NB4 (cell line): ENCODE results near the gene TMCO1.

ENCODE experiments used
- DNase-seq: peaks from one replicate; pipeline ENCODE4 v3.0.0; 2010; ENCODE audit warnings: low read depth
- H3K4me3 ChIP-seq: one replicate; pipeline ENCODE4 v1.5.1; 2011; ENCODE audit warnings: mild to moderate bottlenecking, low read depth, low read length, moderate library complexity
- MYC ChIP-seq: IDR thresholded peaks from 2 replicates; pipeline ENCODE4 v1.6.1; 2011; ENCODE audit warnings: low read depth, low read length
- POLR2A ChIP-seq: IDR thresholded peaks from 2 replicates; pipeline ENCODE4 v1.6.1; 2011; ENCODE audit warnings: mild to moderate bottlenecking; ENCODE audit not compliant: insufficient read length; ENCODE audit errors: extremely low read depth
- TF ChIP-seq, protein P1 (sequence below): IDR thresholded peaks from 2 replicates; pipeline ENCODE4 v1.6.1; 2011; ENCODE audit warnings: low read depth, low read length
- TF ChIP-seq, protein P2 (sequence below): IDR thresholded peaks from one replicate; pipeline ENCODE4 v1.5.1; 2012; ENCODE audit warnings: low read depth, low read length

Gene TMCO1

DNA sequence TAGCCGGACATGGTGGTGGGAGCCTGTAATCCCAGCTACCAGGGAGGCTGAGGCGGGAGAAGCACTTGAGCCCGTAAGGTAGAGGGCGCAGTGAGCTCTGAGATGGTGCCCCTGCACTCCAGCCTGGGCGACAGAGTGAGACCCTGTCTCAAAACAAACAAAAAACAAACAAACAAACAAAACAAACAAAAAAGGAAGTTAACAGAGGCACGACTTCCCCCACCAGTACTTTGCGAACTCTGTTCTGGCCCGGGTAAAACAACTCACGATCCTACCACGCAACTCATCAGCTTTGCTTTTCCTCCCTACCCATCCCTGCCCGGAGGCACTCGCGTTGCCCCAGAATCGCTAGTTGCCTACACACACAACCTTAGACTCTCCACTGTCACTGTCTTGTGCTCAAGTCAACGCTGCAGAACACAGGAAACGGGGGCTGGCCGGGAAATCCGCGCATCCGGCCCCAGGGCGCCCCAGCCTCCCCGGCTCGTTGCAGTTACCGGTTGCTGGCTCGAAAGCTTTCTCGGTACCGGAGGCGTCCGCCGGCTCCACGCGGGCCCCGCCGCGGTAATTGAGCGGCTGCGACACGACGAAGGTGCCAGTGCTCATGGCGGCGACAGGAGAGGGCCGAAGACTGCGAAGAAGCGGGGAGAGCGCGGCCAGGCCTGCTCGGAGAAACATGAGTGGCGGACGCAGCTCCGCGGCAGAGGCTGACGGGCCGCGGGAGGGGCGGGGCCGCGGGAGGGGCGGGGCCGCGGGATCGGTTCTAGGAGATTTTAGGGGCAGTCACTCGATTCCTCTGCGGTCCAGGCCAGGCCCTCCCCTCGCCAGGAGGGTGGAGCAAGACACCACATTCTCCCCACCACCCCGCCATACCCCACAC lies 70.5 kb downstream of the TMCO1 start, which contains the start of gene ALDH9A1:
TSS of gene ALDH9A1 (minus strand) at position 682 of the 880 bp plus-strand sequence. CDS start at position 678, 4 bp downstream.
- TF ChIP-seq POLR2A, result peak; percentile 84
- TF ChIP-seq, protein P1, sequence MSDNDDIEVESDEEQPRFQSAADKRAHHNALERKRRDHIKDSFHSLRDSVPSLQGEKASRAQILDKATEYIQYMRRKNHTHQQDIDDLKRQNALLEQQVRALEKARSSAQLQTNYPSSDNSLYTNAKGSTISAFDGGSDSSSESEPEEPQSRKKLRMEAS, result no peak
- TF ChIP-seq, protein P2, sequence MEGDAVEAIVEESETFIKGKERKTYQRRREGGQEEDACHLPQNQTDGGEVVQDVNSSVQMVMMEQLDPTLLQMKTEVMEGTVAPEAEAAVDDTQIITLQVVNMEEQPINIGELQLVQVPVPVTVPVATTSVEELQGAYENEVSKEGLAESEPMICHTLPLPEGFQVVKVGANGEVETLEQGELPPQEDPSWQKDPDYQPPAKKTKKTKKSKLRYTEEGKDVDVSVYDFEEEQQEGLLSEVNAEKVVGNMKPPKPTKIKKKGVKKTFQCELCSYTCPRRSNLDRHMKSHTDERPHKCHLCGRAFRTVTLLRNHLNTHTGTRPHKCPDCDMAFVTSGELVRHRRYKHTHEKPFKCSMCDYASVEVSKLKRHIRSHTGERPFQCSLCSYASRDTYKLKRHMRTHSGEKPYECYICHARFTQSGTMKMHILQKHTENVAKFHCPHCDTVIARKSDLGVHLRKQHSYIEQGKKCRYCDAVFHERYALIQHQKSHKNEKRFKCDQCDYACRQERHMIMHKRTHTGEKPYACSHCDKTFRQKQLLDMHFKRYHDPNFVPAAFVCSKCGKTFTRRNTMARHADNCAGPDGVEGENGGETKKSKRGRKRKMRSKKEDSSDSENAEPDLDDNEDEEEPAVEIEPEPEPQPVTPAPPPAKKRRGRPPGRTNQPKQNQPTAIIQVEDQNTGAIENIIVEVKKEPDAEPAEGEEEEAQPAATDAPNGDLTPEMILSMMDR, result peak; percentile 51
- TF ChIP-seq MYC, result no peak
- H3K4me3 ChIP-seq, result peak within 1 kb of the TSS; percentile 97
- DNase-seq, result peak; percentile 95

DNA sequence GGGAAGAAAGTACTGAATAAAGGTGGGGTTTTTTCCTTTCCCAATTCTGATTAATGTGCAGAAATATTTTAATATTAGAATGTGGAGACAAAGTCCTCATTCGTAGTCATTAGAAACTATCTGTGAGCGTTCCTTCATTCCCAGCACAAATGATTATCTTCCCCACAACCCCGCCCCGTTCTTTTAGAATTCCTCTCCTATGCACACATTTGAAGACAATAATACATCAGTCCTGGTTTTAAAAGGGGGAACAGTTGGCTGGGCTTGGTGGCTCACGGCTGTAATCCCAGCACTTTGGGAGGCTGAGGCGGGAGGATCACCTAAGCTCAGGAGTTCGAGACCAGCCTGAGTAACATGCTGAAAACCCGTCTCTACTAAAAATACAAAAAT lies 71.2 kb downstream of the TMCO1 start:
- TF ChIP-seq MYC, result no peak
- H3K4me3 ChIP-seq, result peak overlapping the region; percentile 97
- no peak for DNase-seq

DNA sequence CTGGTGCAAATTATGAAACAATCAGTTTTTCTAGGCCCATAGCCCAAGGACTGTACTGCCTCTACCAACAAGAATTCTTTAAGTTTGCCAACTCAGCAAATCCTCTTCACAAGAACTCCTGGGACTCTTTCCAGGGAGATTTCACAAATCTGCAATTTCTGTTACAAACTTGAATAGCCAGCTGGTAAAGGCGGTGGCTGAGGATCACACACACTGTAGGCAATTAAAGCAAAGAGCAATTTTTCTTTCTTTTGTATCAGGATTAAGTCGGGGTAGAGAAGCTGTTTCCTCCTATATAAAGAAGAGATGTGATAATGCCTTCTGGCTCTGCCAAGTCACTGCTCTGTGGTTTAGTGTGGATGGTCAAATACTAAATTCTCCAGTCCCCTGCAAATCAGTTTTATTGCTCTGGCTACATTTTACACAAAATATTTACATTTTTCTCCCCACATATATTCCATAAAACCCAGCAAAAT lies 72.0 kb downstream of the TMCO1 start:
- DNase-seq, result peak; percentile 40
- TF ChIP-seq MYC, result no peak
- TF ChIP-seq, protein P2, result no peak
- TF ChIP-seq, protein P1, result no peak
- no peak for TF ChIP-seq POLR2A

GRCh38 chr1:165695031-165695430 lies 73.6 kb downstream of the TMCO1 start:
- no peak overlapping the region for H3K4me3 ChIP-seq
- DNase-seq, result no peak
- TF ChIP-seq, protein P1, result no peak
- TF ChIP-seq, protein P2, result no peak
- TF ChIP-seq POLR2A (no peak), MYC (no peak)

More for the DNA sequence above, 72.0 kb downstream of the TMCO1 start:
- peak overlapping the region; percentile 97 for H3K4me3 ChIP-seq

GRCh38 chr1:165688046-165688445 lies 80.6 kb downstream of the TMCO1 start:
- H3K4me3 ChIP-seq, result no peak overlapping the region
- DNase-seq, result no peak
- no peak for TF ChIP-seq POLR2A
- TF ChIP-seq, protein P1, result no peak
- TF ChIP-seq, protein P2, result no peak
- TF ChIP-seq MYC, result no peak

DNA sequence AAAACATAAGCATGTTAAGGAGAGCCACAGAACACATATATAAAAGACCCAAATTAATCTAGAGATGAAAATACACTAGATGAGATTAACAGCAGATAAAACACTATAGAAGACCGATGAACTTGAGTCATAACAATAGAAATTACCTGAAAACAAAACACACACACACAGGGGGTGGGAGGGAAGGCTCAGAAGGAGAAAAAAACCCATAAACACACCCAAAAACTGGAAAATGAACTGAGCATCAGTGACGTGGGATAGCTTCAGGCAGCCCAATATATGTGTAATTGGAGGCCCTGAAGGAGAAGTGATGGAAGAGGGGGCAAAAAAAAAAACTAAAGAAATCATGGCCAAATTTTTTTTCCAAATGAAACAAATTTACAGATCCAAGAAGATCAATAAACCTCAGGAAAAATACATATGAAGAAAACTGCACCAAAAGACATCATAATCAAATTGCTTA lies 81.7 kb downstream of the TMCO1 start:
- TF ChIP-seq, protein P1, result no peak
- no peak for TF ChIP-seq POLR2A
- no peak for TF ChIP-seq MYC
- TF ChIP-seq, protein P2, result no peak
- DNase-seq, result no peak
- H3K4me3 ChIP-seq, result no peak overlapping the region
